ENCODE data around the gene JPT2. TPM values are rescaled to one million over a fixed set of nuclear protein-coding genes. Genes with fewer than 3 reads are reported as not detected.
"Not testable (repeated sequence)": the region's sequence is repeated elsewhere in the genome, so short reads cannot be mapped to it uniquely, and the experiment has no call there.

JPT2 gene
- total and polyA plus RNA-seq, 10 donors = 8.2 to 30.5 (median 17.7) TPM

- DNase-seq = no peak
- intact Hi-C loops (cut with DNase I; ENCODE audit: low total_unique reads) = no loop called here
- H3K9me3 ChIP-seq = no peaks in the 10 kb centered on the region
- H3K4me1 ChIP-seq = peaks cover 0 to 34% (median 5%) of the 10 kb centered on the region in 6 donors
- H3K27me3 ChIP-seq (replicated peaks in 1 of 7) = no peaks in the 10 kb centered on the region
- no peak overlapping the region for H3K27ac ChIP-seq
- H3K4me3 ChIP-seq = no peak overlapping the region
- H3K36me3 ChIP-seq = peaks cover 0 to 100% (median 74%) of the 10 kb centered on the region in 6 donors
- TF ChIP-seq POLR2AphosphoS5 (IDR thresholded peaks at IDR 0.05) (peak in 1 of 3 donors; percentile 21), CTCF (IDR thresholded peaks at IDR 0.05 in 8 of 11, conservative IDR thresholded peaks at IDR 0.05 in 3 of 11) (no peak)
- WGBS, 5 donors = 94 to 96% (median 95%) methylated on average over 32 to 35 of the region's 35 CpGs
Measured at GRCh38 chr16:1729445-1729844, 51.4 kb downstream of the JPT2 start.

GRCh38 chr16:1731073-1731472 lies 53.0 kb downstream of the JPT2 start:
- intact Hi-C loops (cut with DNase I; ENCODE audit: low total_unique reads) = no loop called here
- Histone ChIP-seq H3K4me3 (no peak overlapping the region), H3K27me3 (replicated peaks in 1 of 7) (no peaks in the 10 kb centered on the region), H3K4me1 (peaks cover 0 to 18% (median 0%) of the 10 kb centered on the region in 6 donors), H3K36me3 (peaks cover 0 to 92% (median 73%) of the 10 kb centered on the region in 6 donors), H3K27ac (peak overlapping the region in 1 of 8 donors; percentile 13), H3K9me3 (no peaks in the 10 kb centered on the region)
- TF ChIP-seq CTCF (IDR thresholded peaks at IDR 0.05 in 8 of 11, conservative IDR thresholded peaks at IDR 0.05 in 3 of 11) = no peak
- TF ChIP-seq POLR2A (IDR thresholded peaks at IDR 0.05) = no peak
- TF ChIP-seq POLR2AphosphoS5 (IDR thresholded peaks at IDR 0.05) = no peak
- DNase-seq = no peak
- WGBS, 5 donors = 92 to 98% (median 95%) methylated on average over 7 of the region's 7 CpGs

- DNase-seq = no peak
- H3K4me3 ChIP-seq = no peak overlapping the region
- intact Hi-C loops (cut with DNase I; ENCODE audit: low total_unique reads) = no loop called here
- H3K36me3 ChIP-seq = peaks cover 0 to 87% (median 68%) of the 10 kb centered on the region in 6 donors
- peaks cover 0 to 13% (median 0%) of the 10 kb centered on the region in 6 donors for H3K4me1 ChIP-seq
- peak overlapping the region in 1 of 8 donors; percentile 13 for H3K27ac ChIP-seq
- no peaks in the 10 kb centered on the region for H3K27me3 ChIP-seq (replicated peaks in 1 of 7)
- TF ChIP-seq POLR2AphosphoS5 (IDR thresholded peaks at IDR 0.05) (no peak), CTCF (IDR thresholded peaks at IDR 0.05 in 8 of 11, conservative IDR thresholded peaks at IDR 0.05 in 3 of 11) (no peak), POLR2A (IDR thresholded peaks at IDR 0.05) (no peak)
- WGBS, 5 donors = 61 to 75% (median 73%) methylated on average over 6 to 7 of the region's 7 CpGs
- no peaks in the 10 kb centered on the region for H3K9me3 ChIP-seq
Measured at GRCh38 chr16:1731603-1732002, 53.5 kb downstream of the JPT2 start.

- peaks cover 0 to 82% (median 68%) of the 10 kb centered on the region in 6 donors for H3K36me3 ChIP-seq
- H3K27me3 ChIP-seq (replicated peaks in 1 of 7) = no peaks in the 10 kb centered on the region
- 89 to 98% (median 91%) methylated on average over 6 to 14 of the region's 14 CpGs for WGBS, 5 donors
- H3K9me3 ChIP-seq = no peaks in the 10 kb centered on the region
- H3K4me3 ChIP-seq = no peak overlapping the region
- TF ChIP-seq POLR2AphosphoS5 (IDR thresholded peaks at IDR 0.05) = no peak
- no peak for TF ChIP-seq POLR2A (IDR thresholded peaks at IDR 0.05)
- TF ChIP-seq CTCF (IDR thresholded peaks at IDR 0.05 in 8 of 11, conservative IDR thresholded peaks at IDR 0.05 in 3 of 11) = no peak
- no peak for DNase-seq
- H3K4me1 ChIP-seq = peaks cover 0 to 9% (median 0%) of the 10 kb centered on the region in 6 donors
- intact Hi-C loops (cut with DNase I; ENCODE audit: low total_unique reads) = no loop called here
- peak overlapping the region in 1 of 8 donors; percentile 13 for H3K27ac ChIP-seq
Measured at GRCh38 chr16:1732071-1732470, 54.0 kb downstream of the JPT2 start.

GRCh38 chr16:1732551-1732987 lies 54.5 kb downstream of the JPT2 start:
- H3K9me3 ChIP-seq; intact Hi-C loops (cut with DNase I; ENCODE audit: low total_unique reads); H3K4me3 ChIP-seq; H3K4me1 ChIP-seq; H3K27ac ChIP-seq; DNase-seq; H3K27me3 ChIP-seq (replicated peaks in 1 of 7): not testable (repeated sequence)
- WGBS, 5 donors = 87 to 98% (median 96%) methylated on average over 8 to 21 of the region's 21 CpGs
- peaks cover 0 to 77% (median 67%) of the 10 kb centered on the region in 6 donors for H3K36me3 ChIP-seq
